ENCODE data around the gene CLCNKA. TPM values are rescaled to one million over a fixed set of nuclear protein-coding genes. Genes with fewer than 3 reads are reported as not detected.

CLCNKA gene
- total RNA-seq, 1 donor from 2014 or later, result not detected

- intact Hi-C loops (cut with micrococcal nuclease), result loop anchor here (2.0 kb wide), 1 partner anchor 167 kb away; no protein-coding TSS in a partner anchor
- Mint-ChIP-seq H3K27ac (no peak overlapping the region), H3K4me3 (ENCODE audit: low read depth) (no peak overlapping the region), H3K36me3 (ENCODE audit: low read depth) (no peaks in the 10 kb centered on the region), H3K4me1 (ENCODE audit: low read depth) (peaks cover 14% of the 10 kb centered on the region), H3K9me3 (no peaks in the 10 kb centered on the region), H3K27me3 (ENCODE audit: low read depth) (peaks cover 14% of the 10 kb centered on the region)
- DNase-seq (ENCODE audit: low spot score), result no peak
Observed at GRCh38 chr1:16077406-16078245, 55.8 kb downstream of the CLCNKA start.

- Mint-ChIP-seq H3K36me3 (ENCODE audit: low read depth) (no peaks in the 10 kb centered on the region), H3K27ac (no peak overlapping the region), H3K9me3 (no peaks in the 10 kb centered on the region), H3K4me1 (ENCODE audit: low read depth) (peaks cover 10% of the 10 kb centered on the region), H3K27me3 (ENCODE audit: low read depth) (peaks cover 6% of the 10 kb centered on the region), H3K4me3 (ENCODE audit: low read depth) (peak overlapping the region; percentile 47)
- peak; percentile 63 for DNase-seq (ENCODE audit: low spot score)
- intact Hi-C loops (cut with micrococcal nuclease), result loop anchor here (1.0 to 2.0 kb wide), 2 partner anchors 108 to 166 kb away; no protein-coding TSS in a partner anchor
Observed at GRCh38 chr1:16078925-16079656, 57.3 kb downstream of the CLCNKA start.

DNA sequence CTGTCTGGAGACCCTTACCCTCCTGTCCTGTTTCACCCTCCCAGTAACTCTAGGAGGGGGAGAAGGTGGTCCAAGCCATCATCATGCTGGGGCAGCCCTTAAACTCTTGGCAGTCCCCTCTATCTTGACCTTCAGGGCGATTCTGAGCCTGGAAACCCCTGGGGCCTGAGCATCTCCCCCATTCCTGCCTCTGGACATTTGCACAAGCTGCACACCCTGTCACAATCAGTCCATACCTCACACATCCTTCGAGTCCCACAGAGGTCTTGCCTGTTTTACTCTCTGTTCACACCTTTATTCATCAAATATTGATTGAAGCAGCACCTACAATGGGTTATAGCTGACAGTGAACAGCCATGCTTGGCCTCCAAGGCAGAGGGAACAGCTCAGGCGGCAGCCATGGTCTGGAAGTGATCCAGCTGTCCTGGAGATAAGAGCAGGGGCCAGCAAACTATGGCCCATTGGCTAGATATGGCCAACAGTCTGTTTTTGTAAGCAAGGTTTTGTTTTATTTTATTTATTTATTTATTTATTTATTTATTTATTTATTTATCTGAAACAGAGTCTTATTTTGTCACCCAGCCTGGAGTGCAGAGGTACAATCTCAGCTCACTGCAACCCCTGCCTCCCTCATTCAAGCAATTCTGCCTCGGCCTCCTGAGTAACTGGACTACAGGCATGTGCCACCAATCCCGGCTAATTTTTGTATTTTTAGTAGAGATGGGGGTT is 58.8 kb downstream of the CLCNKA start:
- Mint-ChIP-seq H3K4me3 (ENCODE audit: low read depth) (no peak overlapping the region), H3K9me3 (no peaks in the 10 kb centered on the region), H3K4me1 (ENCODE audit: low read depth) (peaks cover 6% of the 10 kb centered on the region), H3K27ac (no peak overlapping the region), H3K36me3 (ENCODE audit: low read depth) (no peaks in the 10 kb centered on the region), H3K27me3 (ENCODE audit: low read depth) (peaks cover 4% of the 10 kb centered on the region)
- intact Hi-C loops (cut with micrococcal nuclease), result no loop called here
- no peak for DNase-seq (ENCODE audit: low spot score)

DNA sequence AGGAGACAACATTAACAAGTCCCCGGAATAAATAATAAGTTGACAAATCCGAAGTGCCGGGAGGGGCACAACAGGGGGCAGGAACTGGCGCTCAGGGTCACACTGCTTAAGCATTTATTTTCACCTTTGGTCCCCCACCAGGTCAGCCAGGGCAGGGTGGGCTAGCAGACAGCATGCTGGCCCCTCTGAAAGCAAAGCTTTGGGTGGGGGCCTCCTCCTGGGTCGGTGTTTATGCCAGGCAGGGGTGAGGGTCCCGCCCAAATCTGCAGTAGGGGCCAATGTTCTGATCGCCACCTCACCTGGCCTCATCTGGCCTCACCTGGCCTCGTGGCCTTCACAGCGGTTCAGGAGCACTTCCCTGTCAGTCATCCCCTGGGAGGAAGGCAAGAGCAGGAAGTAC is 59.8 kb downstream of the CLCNKA start:
- H3K27me3 Mint-ChIP-seq (ENCODE audit: low read depth), result peaks cover 2% of the 10 kb centered on the region
- H3K36me3 Mint-ChIP-seq (ENCODE audit: low read depth), result no peaks in the 10 kb centered on the region
- H3K4me3 Mint-ChIP-seq (ENCODE audit: low read depth), result no peak overlapping the region
- H3K27ac Mint-ChIP-seq, result no peak overlapping the region
- peaks cover 6% of the 10 kb centered on the region for H3K4me1 Mint-ChIP-seq (ENCODE audit: low read depth)
- no peak for DNase-seq (ENCODE audit: low spot score)
- intact Hi-C loops (cut with micrococcal nuclease), result no loop called here
- no peaks in the 10 kb centered on the region for H3K9me3 Mint-ChIP-seq

DNA sequence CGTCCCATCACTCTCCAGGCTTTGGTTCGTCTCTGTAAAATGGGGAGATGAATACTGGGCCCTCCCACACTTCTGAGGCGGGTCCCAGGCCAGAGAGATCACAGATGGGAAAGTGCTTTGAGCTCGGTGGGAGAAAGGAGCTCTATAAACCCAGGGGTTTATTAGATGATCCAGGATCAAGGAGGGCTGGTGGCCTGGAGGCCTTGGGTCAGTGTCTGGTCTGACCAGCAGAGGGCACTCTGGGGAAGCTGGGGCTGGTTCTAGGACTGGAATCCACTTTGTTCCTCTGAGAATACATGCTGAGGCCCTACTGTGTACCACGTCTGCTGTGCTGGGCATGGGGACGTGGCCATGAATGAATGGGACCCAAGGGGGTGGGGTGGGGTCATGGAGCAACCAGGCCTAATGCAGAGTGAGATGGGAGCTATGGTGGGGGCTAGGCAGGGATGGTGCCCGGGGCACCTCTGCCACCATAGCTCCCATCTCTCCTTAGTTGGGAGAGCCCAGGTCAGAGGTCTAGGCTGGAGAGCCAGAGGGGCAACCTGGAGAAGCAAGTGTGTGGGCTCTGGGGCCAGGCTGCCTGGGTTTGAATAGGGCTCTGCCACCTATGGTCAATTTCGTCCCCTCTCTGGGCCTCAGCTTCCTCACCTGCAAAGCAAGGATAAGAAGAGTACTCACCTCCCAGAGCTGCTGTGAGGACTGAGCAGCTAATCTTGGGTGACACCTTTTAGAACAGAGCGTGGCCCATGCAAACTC is 60.6 kb downstream of the CLCNKA start:
- DNase-seq (ENCODE audit: low spot score), result peak; percentile 53
- intact Hi-C loops (cut with micrococcal nuclease), result no loop called here
- Mint-ChIP-seq H3K9me3 (no peaks in the 10 kb centered on the region), H3K4me3 (ENCODE audit: low read depth) (no peak overlapping the region), H3K27me3 (ENCODE audit: low read depth) (peaks cover 2% of the 10 kb centered on the region), H3K36me3 (ENCODE audit: low read depth) (no peaks in the 10 kb centered on the region), H3K27ac (no peak overlapping the region), H3K4me1 (ENCODE audit: low read depth) (peaks cover 6% of the 10 kb centered on the region)

DNA sequence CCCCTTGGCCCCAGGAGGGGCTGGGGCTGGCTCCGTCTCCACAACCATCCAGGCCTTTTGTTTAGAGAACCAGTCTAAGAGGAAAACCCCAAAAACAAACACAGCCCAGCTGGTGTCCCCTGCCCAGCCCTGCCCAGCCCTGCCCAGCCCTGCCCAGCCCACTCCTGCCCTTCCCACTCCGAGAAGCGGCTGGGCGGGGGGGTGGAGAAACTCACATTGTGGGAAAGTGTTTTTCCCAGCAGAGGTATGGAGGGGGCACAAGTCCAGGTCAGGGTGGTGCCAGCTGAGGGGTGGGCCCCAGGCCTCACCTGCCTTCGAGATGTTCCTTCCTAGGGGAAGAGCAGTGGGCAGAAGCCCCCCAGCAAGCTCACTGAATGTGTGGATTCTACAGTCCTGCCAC is 61.6 kb downstream of the CLCNKA start:
- Mint-ChIP-seq H3K27me3 (ENCODE audit: low read depth) (peaks cover 2% of the 10 kb centered on the region), H3K27ac (no peak overlapping the region), H3K4me1 (ENCODE audit: low read depth) (peaks cover 6% of the 10 kb centered on the region), H3K9me3 (no peaks in the 10 kb centered on the region), H3K4me3 (ENCODE audit: low read depth) (no peak overlapping the region), H3K36me3 (ENCODE audit: low read depth) (no peaks in the 10 kb centered on the region)
- intact Hi-C loops (cut with micrococcal nuclease), result no loop called here
- DNase-seq (ENCODE audit: low spot score), result no peak

Other genes with a start within 250 kb of the CLCNKA start
- gene UQCRHL, start 214.4 kb upstream of the CLCNKA start, total RNA-seq, result 1.5 and 1.6 TPM in 2 replicates
- gene SPEN, start 174.3 kb upstream of the CLCNKA start, total RNA-seq, result 75.0 and 75.9 TPM in 2 replicates
- 65.7 and 67.8 TPM in 2 replicates for gene ZBTB17, start 45.9 kb upstream of the CLCNKA start, total RNA-seq
- not detected in 2 replicates for gene SRARP, start 17.8 kb upstream of the CLCNKA start, total RNA-seq
- not detected in 2 replicates for gene HSPB7, start 4.0 kb upstream of the CLCNKA start, total RNA-seq
- gene CLCNKB, start 21.7 kb downstream of the CLCNKA start, total RNA-seq, result not detected in 2 replicates
- 1.4 and 1.8 TPM in 2 replicates for gene FAM131C, start 51.6 kb downstream of the CLCNKA start, total RNA-seq
- not detected in 2 replicates for gene EPHA2, start 134.0 kb downstream of the CLCNKA start, total RNA-seq
- gene ARHGEF19, start 190.6 kb downstream of the CLCNKA start, total RNA-seq, result 6.4 and 7.5 TPM in 2 replicates
- 3.2 and 3.9 TPM in 2 replicates for gene CPLANE2, start 215.1 kb downstream of the CLCNKA start, total RNA-seq

Data from activated T-helper 2 cell treated with anti-CD3 and anti-CD28 coated beads, Interferon-gamma antibody, Interleukin-2, Interleukin-4, amounts not matched to agents 10 μg/mL and 5 μg/mL and 100 μg/mL, durations not matched to agents 14 hours and 24 hours and 36 hours (primary cell).